GM23338 (cell line): ENCODE data around the gene MAP4K4. TPM values are rescaled to one million over a fixed set of nuclear protein-coding genes. Genes with fewer than 3 reads are reported as not detected.

Source experiments
- ATAC-seq: fragments of 200-7000 bp; cut with Tn5 transposase; 3 replicates; pipeline ENCODE4 v1.9.1; 2020
- DNase-seq: peaks from one replicate; pipeline ENCODE4 v3.0.0-alpha.2; 2015; ENCODE audit warnings: low spot score
- H2AFZ ChIP-seq: fragments of 200-600 bp; sonication (generic); 2 replicates; pipeline ENCODE4 v1.8.0; 2016; ENCODE audit warnings: antibody characterized with exemption, mild to moderate bottlenecking, moderate library complexity
- H3F3A ChIP-seq: fragments of 200-600 bp; sonication (generic); replicated peaks from 2 replicates; pipeline ENCODE4 v1.8.0; 2017; ENCODE audit warnings: antibody characterized with exemption, mixed run types, low read depth
- H3K27ac ChIP-seq: fragments of 200-600 bp; sonication (generic); 2 replicates; pipeline ENCODE4 v1.6.1; 2016; ENCODE audit warnings: low read depth
- H3K27me3 ChIP-seq: fragments of 200-600 bp; sonication (generic); 2 replicates; pipeline ENCODE4 v1.8.0; 2016; ENCODE audit warnings: mild to moderate bottlenecking, mixed run types, moderate library complexity; ENCODE audit not compliant: insufficient read depth
- H3K36me3 ChIP-seq: fragments of 200-600 bp; sonication (generic); 2 replicates; pipeline ENCODE4 v1.8.0; 2016; ENCODE audit warnings: mild to moderate bottlenecking; ENCODE audit not compliant: insufficient read depth
- H3K4me1 ChIP-seq: fragments of 200-600 bp; sonication (generic); 2 replicates; pipeline ENCODE4 v1.8.0; 2016; ENCODE audit warnings: mild to moderate bottlenecking, moderate library complexity; ENCODE audit not compliant: insufficient read depth
- H3K4me2 ChIP-seq: fragments of 200-600 bp; sonication (generic); 2 replicates; pipeline ENCODE4 v1.7.1; 2017; ENCODE audit warnings: mixed run types
- H3K4me3 ChIP-seq: fragments of 200-600 bp; sonication (generic); 2 replicates; pipeline ENCODE4 v1.6.1; 2016; ENCODE audit warnings: mixed run types
- H3K79me2 ChIP-seq: fragments of 200-600 bp; sonication (generic); replicated peaks from 2 replicates; pipeline ENCODE4 v1.8.0; 2017; ENCODE audit warnings: mild to moderate bottlenecking; ENCODE audit not compliant: insufficient read depth
- H3K9me2 ChIP-seq: fragments of 200-600 bp; sonication (generic); 2 replicates; pipeline ENCODE4 v1.8.0; 2017; ENCODE audit not compliant: insufficient read depth
- H4K20me1 ChIP-seq: fragments of 200-600 bp; sonication (generic); replicated peaks from 2 replicates; pipeline ENCODE4 v1.8.0; 2017; ENCODE audit warnings: mild to moderate bottlenecking; ENCODE audit not compliant: insufficient read depth
- H3K27ac Mint-ChIP-seq: 2 replicates; pipeline ENCODE4 v1.8.0; 2020; ENCODE audit warnings: inconsistent platforms, mild to moderate bottlenecking, moderate library complexity, mixed read lengths
- H3K27me3 Mint-ChIP-seq: 3 replicates; pipeline ENCODE4 v1.8.0; 2022; ENCODE audit warnings: low read depth, mild to moderate bottlenecking, moderate library complexity, mixed read lengths, inconsistent platforms; ENCODE audit not compliant: insufficient read depth, poor library complexity
- H3K36me3 Mint-ChIP-seq: 3 replicates; pipeline ENCODE4 v1.8.0; 2021; ENCODE audit warnings: low read depth, mild to moderate bottlenecking, inconsistent platforms, moderate library complexity, mixed read lengths
- H3K4me1 Mint-ChIP-seq: 3 replicates; pipeline ENCODE4 v1.8.0; 2020; ENCODE audit warnings: mild to moderate bottlenecking, inconsistent platforms, mixed read lengths
- H3K4me3 Mint-ChIP-seq: 3 replicates; pipeline ENCODE4 v1.8.0; 2021; ENCODE audit warnings: moderate library complexity, mild to moderate bottlenecking, inconsistent platforms, mixed read lengths
- H3K9me3 Mint-ChIP-seq: 3 replicates; pipeline ENCODE4 v1.8.0; 2020; ENCODE audit warnings: moderate library complexity, mild to moderate bottlenecking, inconsistent platforms, mixed read lengths
- CREB1 ChIP-seq: fragments of 250-450 bp; sonication (Bioruptor Pico); IDR thresholded peaks from 2 replicates; pipeline ENCODE4 v1.5.0; 2020; ENCODE audit warnings: low read depth, mild to moderate bottlenecking, moderate library complexity
- CTCF ChIP-seq, 2 experiments: fragments of 200-600 bp in 1 of 2; sonication (generic) in 1 of 2; conservative IDR thresholded peaks; 2 replicates each; pipeline versions ENCODE4 v1.5.1 to v1.6.1; 2016 to 2017; ENCODE audit warnings: antibody characterized with exemption in 2 of 2, low read depth in 2 of 2, mild to moderate bottlenecking in 2 of 2, moderate library complexity in 1 of 2
- ETS1 ChIP-seq: IDR thresholded peaks from 2 replicates; pipeline ENCODE4 v1.6.1; 2016; ENCODE audit warnings: antibody characterized with exemption
- EZH2 ChIP-seq: fragments of 200-600 bp; sonication (generic); IDR thresholded peaks from one replicate; pipeline ENCODE4 v1.8.0; 2017; ENCODE audit warnings: antibody characterized with exemption, mild to moderate bottlenecking, low read depth; ENCODE audit not compliant: unreplicated experiment
- EZH2phosphoT487 ChIP-seq: fragments of 200-600 bp; sonication (generic); IDR thresholded peaks from one replicate; pipeline ENCODE4 v1.8.1; 2018; ENCODE audit warnings: antibody characterized with exemption; ENCODE audit not compliant: unreplicated experiment
- JUNB ChIP-seq: IDR thresholded peaks from one replicate; pipeline ENCODE4 v1.6.1; 2016; ENCODE audit warnings: antibody characterized with exemption; ENCODE audit not compliant: unreplicated experiment
- NANOG ChIP-seq: IDR thresholded peaks from 2 replicates; pipeline ENCODE4 v1.6.1; 2016; ENCODE audit warnings: antibody characterized with exemption, borderline replicate concordance
- POLR2AphosphoS5 ChIP-seq: IDR thresholded peaks from 2 replicates; pipeline ENCODE4 v1.6.1; 2016; ENCODE audit warnings: antibody characterized with exemption, low read depth
- REST ChIP-seq: IDR thresholded peaks from one replicate; pipeline ENCODE4 v1.6.1; 2018; ENCODE audit warnings: antibody characterized with exemption; ENCODE audit not compliant: unreplicated experiment
- STAT1 ChIP-seq: IDR thresholded peaks from one replicate; pipeline ENCODE4 v1.6.1; 2016; ENCODE audit warnings: antibody characterized with exemption; ENCODE audit not compliant: unreplicated experiment
- ZNF114 ChIP-seq: fragments of 250-450 bp; sonication (Bioruptor Pico); IDR thresholded peaks from 2 replicates; pipeline ENCODE4 v1.5.0; 2020; ENCODE audit warnings: mild to moderate bottlenecking, moderate library complexity
- ZNF331 ChIP-seq: fragments of 250-450 bp; sonication (Bioruptor Pico); IDR thresholded peaks from 2 replicates; pipeline ENCODE4 v1.5.0; 2020; ENCODE audit warnings: low read depth, mild to moderate bottlenecking, moderate library complexity
- ZNF462 ChIP-seq: fragments of 250-450 bp; sonication (Bioruptor Pico); IDR thresholded peaks from 2 replicates; pipeline ENCODE4 v1.5.0; 2020; ENCODE audit warnings: mild to moderate bottlenecking, moderate library complexity
- polyA plus RNA-seq: library from polyadenylated mRNA; unstranded; fragments of >200 nt; fragmentation: Nextera tagmentation; extraction: Ambion mirVana; gene quantifications from 2 replicates; pipeline ENCODE4 v1.2.1, GENCODE V29; 2016
- total RNA-seq: library from RNA; depleted of rRNA; stranded (reverse); fragments of >200 nt; shearing (Covaris generic); gene quantifications from 2 replicates; pipeline ENCODE4 v1.2.3, GENCODE V29; 2014

MAP4K4 gene
- total and polyA plus RNA-seq, 2 experiments from 2014 or later, result 34.6 to 99.2 TPM

DNA sequence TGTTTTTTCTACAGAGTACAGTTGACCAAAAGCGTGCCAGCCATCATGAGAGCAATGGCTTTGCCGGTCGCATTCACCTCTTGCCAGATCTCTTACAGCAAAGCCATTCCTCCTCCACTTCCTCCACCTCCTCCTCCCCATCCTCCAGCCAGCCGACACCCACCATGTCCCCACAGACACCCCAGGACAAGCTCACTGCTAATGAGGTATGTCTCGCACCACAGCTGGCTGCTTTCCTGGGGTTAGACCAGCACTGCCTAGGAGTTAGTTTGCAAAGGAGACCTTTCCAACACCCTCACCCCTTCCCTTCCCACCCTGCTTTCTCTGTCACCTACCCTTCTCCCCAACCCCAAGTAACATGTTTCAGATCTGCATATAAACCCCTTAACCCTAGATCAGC, 174.0 kb downstream of the MAP4K4 start:
- Mint-ChIP-seq H3K27me3 (peaks cover 16% of the 10 kb centered on the region), H3K4me1 (peaks cover 21% of the 10 kb centered on the region; the same call in 2 of the 3 replicates), H3K4me3 (no peak overlapping the region), H3K27ac (peak overlapping the region; percentile 74), H3K9me3 (no peaks in the 10 kb centered on the region), H3K36me3 (peaks cover 81% of the 10 kb centered on the region)
- Histone ChIP-seq H3K79me2 (no peaks in the 10 kb centered on the region), H3K4me1 (peaks cover 9% of the 10 kb centered on the region), H3K4me2 (no peak overlapping the region), H3K9me2 (no peaks in the 10 kb centered on the region), H3K36me3 (peaks cover 63% of the 10 kb centered on the region), H3F3A (no peaks in the 10 kb centered on the region), H3K27me3 (no peaks in the 10 kb centered on the region), H3K4me3 (no peak overlapping the region), H2AFZ (no peak overlapping the region), H3K27ac (no peak overlapping the region), H4K20me1 (peaks cover 4% of the 10 kb centered on the region; the same call in 1 of the 2 replicates)
- no peak for TF ChIP-seq EZH2
- TF ChIP-seq CTCF (conservative IDR thresholded peaks at IDR 0.05; ENCODE audit: low read depth in 2 of 2), result no peak
- no peak for TF ChIP-seq REST
- no peak for TF ChIP-seq EZH2phosphoT487
- TF ChIP-seq ZNF331 (CRISPR knock-in tag), result no peak
- TF ChIP-seq NANOG, result no peak
- TF ChIP-seq STAT1, result no peak
- no peak for TF ChIP-seq ZNF462
- no peak for TF ChIP-seq ETS1
- TF ChIP-seq CREB1, result no peak
- TF ChIP-seq ZNF114, result no peak
- no peak for TF ChIP-seq POLR2AphosphoS5
- no peak for TF ChIP-seq JUNB
- no peak; the same call in 2 of the 3 replicates for ATAC-seq
- DNase-seq, result no peak
